VCaP (cell line): Measurements from ENCODE around the gene ADAM10.
A peak's percentile ranks its signal among the peaks of the same experiment; 100 is the strongest.

ENCODE experiments used
- H3K27ac ChIP-seq: fragments of 450-650 bp; 2 replicates; pipeline ENCODE4 v1.5.1; 2017
- CTCF ChIP-seq: fragments of 450-650 bp; conservative IDR thresholded peaks from 2 replicates; pipeline ENCODE4 v1.5.1; 2017; ENCODE audit warnings: mild to moderate bottlenecking, moderate library complexity

The ADAM10 gene

GRCh38 chr15:58627046-58627445 is 122.5 kb downstream of the ADAM10 start:
- TF ChIP-seq CTCF: no peak
- H3K27ac ChIP-seq: no peak overlapping the region

- no peak overlapping the region for H3K27ac ChIP-seq
Observed at GRCh38 chr15:58626378-58626777, 123.1 kb downstream of the ADAM10 start.

GRCh38 chr15:58622877-58623276 is 126.6 kb downstream of the ADAM10 start:
- no peak overlapping the region for H3K27ac ChIP-seq
- TF ChIP-seq CTCF: no peak

More at GRCh38 chr15:58626378-58626777, 123.1 kb downstream of the ADAM10 start:
- no peak for TF ChIP-seq CTCF

GRCh38 chr15:58620268-58620667 is 129.2 kb downstream of the ADAM10 start:
- H3K27ac ChIP-seq: peak overlapping the region; percentile 52

- no peak for TF ChIP-seq CTCF
- H3K27ac ChIP-seq: no peak overlapping the region
Observed at GRCh38 chr15:58616171-58616570, 133.3 kb downstream of the ADAM10 start.

DNA sequence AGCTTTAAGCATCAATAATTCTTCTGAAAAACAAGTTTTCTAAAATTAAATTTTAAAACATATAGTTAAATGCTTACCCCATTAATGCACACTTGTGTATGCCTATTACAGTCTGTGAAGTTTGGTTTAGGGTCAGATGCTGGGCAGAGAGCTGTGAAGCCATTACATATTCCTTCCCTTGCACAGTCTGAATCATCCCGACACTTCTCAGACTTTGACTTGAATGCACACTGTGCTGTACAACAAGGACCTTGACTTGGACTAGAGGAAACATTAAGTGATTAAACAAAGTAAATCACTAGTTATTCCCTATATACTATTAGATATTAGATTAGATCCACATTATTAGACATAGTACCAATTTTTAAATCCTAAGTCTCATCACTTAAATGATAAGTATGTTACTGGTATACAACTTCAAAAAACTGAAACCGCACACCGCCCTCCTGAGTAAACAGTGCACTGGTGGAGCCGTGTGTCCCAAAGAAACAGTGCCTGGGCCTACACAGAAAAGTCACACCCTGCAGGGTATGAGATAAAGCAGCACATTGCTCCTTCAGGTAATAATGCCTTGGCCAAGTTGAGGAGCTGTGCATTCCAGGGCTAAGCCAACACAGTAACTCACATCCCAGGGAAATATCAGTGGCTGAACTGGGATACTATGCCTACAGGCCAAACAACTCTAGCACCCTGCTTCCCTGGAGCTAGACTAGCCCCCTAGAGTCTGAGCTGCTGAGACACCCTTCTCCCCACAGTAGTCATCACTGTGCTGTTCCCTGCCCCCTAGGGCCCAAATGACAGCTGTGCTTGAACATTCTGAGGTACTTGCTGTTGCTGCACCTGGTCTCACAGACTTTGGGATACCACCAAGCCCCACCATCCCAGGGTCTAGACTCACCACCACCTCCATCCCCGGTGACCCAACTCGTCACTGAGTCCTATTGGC is 137.5 kb downstream of the ADAM10 start:
- H3K27ac ChIP-seq: no peak overlapping the region
- no peak for TF ChIP-seq CTCF

DNA sequence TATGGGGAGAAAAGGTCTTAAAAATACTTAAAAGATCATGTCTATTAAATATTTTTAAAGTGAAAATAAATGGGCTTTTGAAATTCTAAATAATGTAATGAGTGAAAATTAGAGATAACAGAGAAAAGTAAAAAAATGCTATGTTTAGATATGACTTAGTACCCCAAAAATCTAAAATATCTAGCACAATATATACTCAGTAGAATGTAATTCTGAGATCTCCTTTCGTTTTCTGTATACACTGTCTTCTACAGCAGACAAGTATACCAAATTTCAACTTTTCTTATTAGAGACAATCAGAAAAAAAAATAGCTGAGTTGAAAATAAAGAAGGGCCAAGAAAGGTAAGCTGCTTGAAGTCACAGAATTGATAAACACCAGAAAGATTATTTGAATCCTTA is 140.8 kb downstream of the ADAM10 start:
- no peak for TF ChIP-seq CTCF
- no peak overlapping the region for H3K27ac ChIP-seq

DNA sequence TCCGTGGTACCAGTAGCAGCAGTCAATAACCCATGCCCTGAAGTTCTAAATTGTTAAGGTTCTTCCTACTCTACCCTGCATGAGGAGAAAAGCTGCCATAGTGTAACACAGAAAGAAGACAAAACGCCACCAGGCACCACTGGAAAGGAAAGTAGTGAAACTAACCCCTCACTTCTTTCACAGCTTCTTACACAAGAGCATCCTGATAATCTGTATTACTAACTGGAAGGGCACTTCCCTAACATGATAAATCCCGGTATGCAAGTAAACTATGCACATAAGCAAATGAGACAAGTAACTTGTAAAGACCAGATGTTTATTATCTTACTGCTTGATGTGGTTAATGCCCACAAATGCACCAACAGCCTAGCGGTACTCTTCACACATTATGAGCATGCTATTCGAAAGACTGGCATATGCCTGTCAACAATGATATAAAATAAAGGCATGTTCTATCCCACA is 141.3 kb downstream of the ADAM10 start:
- TF ChIP-seq CTCF: no peak
- no peak overlapping the region for H3K27ac ChIP-seq
